Measurements from ENCODE around the gene TYRP1. TPM values are rescaled to one million over a fixed set of nuclear protein-coding genes. Genes with fewer than 3 reads are reported as not detected.

The TYRP1 gene
- polyA plus RNA-seq, 1 of the 3 experiments (the other 2 are of a cell fraction): not detected

- H3K9me3 ChIP-seq: no peaks in the 10 kb centered on the region
- no peaks in the 10 kb centered on the region for H3F3A ChIP-seq (replicated peaks; ENCODE audit: insufficient read depth)
- H3K4me2 ChIP-seq: no peak overlapping the region
- no peaks in the 10 kb centered on the region for H3K4me1 ChIP-seq (ENCODE audit: control insufficient read depth in 1 of 2, insufficient read depth in 2 of 2, low read depth in 1 of 2, low read length in 1 of 2)
- no peaks in the 10 kb centered on the region for H3K27me3 ChIP-seq (ENCODE audit: insufficient read depth)
- ChIA-PET CTCF (no interaction called here), POLR2A (no interaction called here)
- no peak for DNase-seq
- no peak overlapping the region for H3K9ac ChIP-seq
- H3K4me3 ChIP-seq (ENCODE audit: low read depth in 2 of 2, low read length in 1 of 2): no peak overlapping the region
- no peaks in the 10 kb centered on the region for H4K20me1 ChIP-seq (ENCODE audit: insufficient read depth)
- no peaks in the 10 kb centered on the region for H3K9me2 ChIP-seq
- no peak overlapping the region for H2AFZ ChIP-seq (ENCODE audit: low read depth)
- TF ChIP-seq FOSL2 (IDR thresholded peaks at IDR 0.05; ENCODE audit: borderline replicate concordance, low read depth): no peak
- TF ChIP-seq GABPA (IDR thresholded peaks at IDR 0.05; ENCODE audit: low read depth): no peak
- TF ChIP-seq TAF1 (IDR thresholded peaks at IDR 0.05; ENCODE audit: borderline replicate concordance, low read depth, low read length): no peak
- no peak for TF ChIP-seq MEF2A (IDR thresholded peaks at IDR 0.05; ENCODE audit: borderline replicate concordance, low read depth)
- TF ChIP-seq NRF1 (IDR thresholded peaks at IDR 0.05; ENCODE audit: low read depth, low read length): no peak
- TF ChIP-seq, protein P1, sequence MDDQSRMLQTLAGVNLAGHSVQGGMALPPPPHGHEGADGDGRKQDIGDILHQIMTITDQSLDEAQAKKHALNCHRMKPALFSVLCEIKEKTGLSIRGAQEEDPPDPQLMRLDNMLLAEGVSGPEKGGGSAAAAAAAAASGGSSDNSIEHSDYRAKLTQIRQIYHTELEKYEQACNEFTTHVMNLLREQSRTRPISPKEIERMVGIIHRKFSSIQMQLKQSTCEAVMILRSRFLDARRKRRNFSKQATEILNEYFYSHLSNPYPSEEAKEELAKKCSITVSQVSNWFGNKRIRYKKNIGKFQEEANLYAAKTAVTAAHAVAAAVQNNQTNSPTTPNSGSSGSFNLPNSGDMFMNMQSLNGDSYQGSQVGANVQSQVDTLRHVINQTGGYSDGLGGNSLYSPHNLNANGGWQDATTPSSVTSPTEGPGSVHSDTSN (IDR thresholded peaks at IDR 0.05): no peak
- TF ChIP-seq RXRA (IDR thresholded peaks at IDR 0.05; ENCODE audit: borderline replicate concordance, low read depth): no peak
- TF ChIP-seq RFX5 (IDR thresholded peaks at IDR 0.05; ENCODE audit: low read length): no peak
- TF ChIP-seq YY1 (IDR thresholded peaks at IDR 0.05; ENCODE audit: low read depth): no peak
- TF ChIP-seq SIN3A (IDR thresholded peaks at IDR 0.05; ENCODE audit: borderline replicate concordance, low read depth, low read length): no peak
- no peak for TF ChIP-seq MAX (IDR thresholded peaks at IDR 0.05; ENCODE audit: low read depth)
- TF ChIP-seq FOXM1 (IDR thresholded peaks at IDR 0.05; ENCODE audit: low read depth): no peak
- no peak for TF ChIP-seq GATA2 (CRISPR knock-in tag; IDR thresholded peaks at IDR 0.05)
- no peak for TF ChIP-seq RAD21 (IDR thresholded peaks at IDR 0.05; ENCODE audit: low read length)
- TF ChIP-seq POLR2AphosphoS5 (IDR thresholded peaks at IDR 0.05; ENCODE audit: low read depth, low read length): no peak
- no peak for TF ChIP-seq USF2 (IDR thresholded peaks at IDR 0.05; ENCODE audit: borderline replicate concordance, low read depth, low read length)
- no peak for TF ChIP-seq FOXJ3 (CRISPR knock-in tag; IDR thresholded peaks at IDR 0.05)
- TF ChIP-seq RCOR1 (IDR thresholded peaks at IDR 0.05; ENCODE audit: low read length): no peak
- no peak for TF ChIP-seq MXI1 (IDR thresholded peaks at IDR 0.05; ENCODE audit: low read depth, low read length)
- no peak overlapping the region for H3K27ac ChIP-seq (ENCODE audit: low read depth in 2 of 2, low read length in 1 of 2)
- no peaks in the 10 kb centered on the region for H3K79me2 ChIP-seq (ENCODE audit: insufficient read depth)
- H3K36me3 ChIP-seq (replicated peaks in 1 of 2; ENCODE audit: control insufficient read depth in 1 of 2, insufficient read depth in 2 of 2, low read length in 1 of 2): no peaks in the 10 kb centered on the region
- WGBS (ENCODE audit: low lambda C conversion rate): 79% methylated on average over 1 of the region's 1 CpG
These were observed 54.8 kb downstream of the TYRP1 start for GRCh38 chr9:12748016-12748415.

DNA sequence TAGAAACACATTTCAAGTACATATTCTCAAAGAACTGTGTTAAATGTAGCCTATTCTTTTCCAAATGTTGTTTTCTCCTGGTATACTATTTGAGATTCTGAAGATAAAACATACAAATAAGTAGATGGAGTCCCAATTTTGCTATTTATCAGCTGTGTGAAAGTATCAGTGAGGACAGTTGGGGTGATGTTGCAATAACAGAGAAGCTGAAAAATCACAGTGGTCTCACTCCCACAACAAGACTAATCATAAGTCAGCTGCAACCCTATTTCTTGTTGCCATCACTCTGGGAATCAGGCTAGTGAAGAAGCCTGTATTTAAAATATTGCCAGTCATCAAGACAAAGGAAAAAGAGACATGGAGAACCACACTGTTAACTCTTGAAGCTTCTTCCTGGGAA, 55.8 kb downstream of the TYRP1 start:
- Histone ChIP-seq H3K9ac (no peak overlapping the region), H3F3A (replicated peaks; ENCODE audit: insufficient read depth) (no peaks in the 10 kb centered on the region), H3K4me3 (ENCODE audit: low read depth in 2 of 2, low read length in 1 of 2) (no peak overlapping the region), H3K36me3 (replicated peaks in 1 of 2; ENCODE audit: control insufficient read depth in 1 of 2, insufficient read depth in 2 of 2, low read length in 1 of 2) (no peaks in the 10 kb centered on the region), H3K4me1 (ENCODE audit: control insufficient read depth in 1 of 2, insufficient read depth in 2 of 2, low read depth in 1 of 2, low read length in 1 of 2) (no peaks in the 10 kb centered on the region), H3K9me2 (no peaks in the 10 kb centered on the region), H3K27me3 (ENCODE audit: insufficient read depth) (no peaks in the 10 kb centered on the region), H3K79me2 (ENCODE audit: insufficient read depth) (no peaks in the 10 kb centered on the region), H4K20me1 (ENCODE audit: insufficient read depth) (no peaks in the 10 kb centered on the region), H3K27ac (ENCODE audit: low read depth in 2 of 2, low read length in 1 of 2) (no peak overlapping the region), H3K9me3 (no peaks in the 10 kb centered on the region), H2AFZ (ENCODE audit: low read depth) (no peak overlapping the region), H3K4me2 (no peak overlapping the region)
- ChIA-PET CTCF (interaction anchor here (1.9 kb wide), 1 partner anchor 30 kb away, joined by 4 read pairs; no protein-coding TSS in a partner anchor), POLR2A (no interaction called here)
- DNase-seq: no peak
- TF ChIP-seq SMC3 (IDR thresholded peaks at IDR 0.05; ENCODE audit: low read depth, low read length): no peak
- TF ChIP-seq CHD2 (IDR thresholded peaks at IDR 0.05; ENCODE audit: low read length, partially characterized antibody): no peak
- TF ChIP-seq MEF2A (IDR thresholded peaks at IDR 0.05; ENCODE audit: borderline replicate concordance, low read depth): no peak
- no peak for TF ChIP-seq FOXJ3 (CRISPR knock-in tag; IDR thresholded peaks at IDR 0.05)
- no peak for TF ChIP-seq JUND (IDR thresholded peaks at IDR 0.05)
- no peak for TF ChIP-seq NRF1 (IDR thresholded peaks at IDR 0.05; ENCODE audit: low read depth, low read length)
- TF ChIP-seq, protein P2, sequence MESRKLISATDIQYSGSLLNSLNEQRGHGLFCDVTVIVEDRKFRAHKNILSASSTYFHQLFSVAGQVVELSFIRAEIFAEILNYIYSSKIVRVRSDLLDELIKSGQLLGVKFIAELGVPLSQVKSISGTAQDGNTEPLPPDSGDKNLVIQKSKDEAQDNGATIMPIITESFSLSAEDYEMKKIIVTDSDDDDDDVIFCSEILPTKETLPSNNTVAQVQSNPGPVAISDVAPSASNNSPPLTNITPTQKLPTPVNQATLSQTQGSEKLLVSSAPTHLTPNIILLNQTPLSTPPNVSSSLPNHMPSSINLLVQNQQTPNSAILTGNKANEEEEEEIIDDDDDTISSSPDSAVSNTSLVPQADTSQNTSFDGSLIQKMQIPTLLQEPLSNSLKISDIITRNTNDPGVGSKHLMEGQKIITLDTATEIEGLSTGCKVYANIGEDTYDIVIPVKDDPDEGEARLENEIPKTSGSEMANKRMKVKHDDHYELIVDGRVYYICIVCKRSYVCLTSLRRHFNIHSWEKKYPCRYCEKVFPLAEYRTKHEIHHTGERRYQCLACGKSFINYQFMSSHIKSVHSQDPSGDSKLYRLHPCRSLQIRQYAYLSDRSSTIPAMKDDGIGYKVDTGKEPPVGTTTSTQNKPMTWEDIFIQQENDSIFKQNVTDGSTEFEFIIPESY (IDR thresholded peaks at IDR 0.05; ENCODE audit: borderline replicate concordance, low read depth): no peak
- TF ChIP-seq RCOR1 (IDR thresholded peaks at IDR 0.05; ENCODE audit: low read length): no peak
- no peak for TF ChIP-seq RAD21 (IDR thresholded peaks at IDR 0.05; ENCODE audit: low read length)
- TF ChIP-seq GATA2 (CRISPR knock-in tag; IDR thresholded peaks at IDR 0.05): no peak
- TF ChIP-seq YY1 (IDR thresholded peaks at IDR 0.05; ENCODE audit: low read depth): no peak
- no peak for TF ChIP-seq EZH2phosphoT487 (IDR thresholded peaks at IDR 0.05; ENCODE audit: borderline replicate concordance, low read depth)
- TF ChIP-seq RXRA (IDR thresholded peaks at IDR 0.05; ENCODE audit: borderline replicate concordance, low read depth): no peak
- no peak for TF ChIP-seq FOSL2 (IDR thresholded peaks at IDR 0.05; ENCODE audit: borderline replicate concordance, low read depth)
- TF ChIP-seq NFIC (IDR thresholded peaks at IDR 0.05; ENCODE audit: borderline replicate concordance): no peak
